ENCODE measurements around the gene VENTX.

DNA sequence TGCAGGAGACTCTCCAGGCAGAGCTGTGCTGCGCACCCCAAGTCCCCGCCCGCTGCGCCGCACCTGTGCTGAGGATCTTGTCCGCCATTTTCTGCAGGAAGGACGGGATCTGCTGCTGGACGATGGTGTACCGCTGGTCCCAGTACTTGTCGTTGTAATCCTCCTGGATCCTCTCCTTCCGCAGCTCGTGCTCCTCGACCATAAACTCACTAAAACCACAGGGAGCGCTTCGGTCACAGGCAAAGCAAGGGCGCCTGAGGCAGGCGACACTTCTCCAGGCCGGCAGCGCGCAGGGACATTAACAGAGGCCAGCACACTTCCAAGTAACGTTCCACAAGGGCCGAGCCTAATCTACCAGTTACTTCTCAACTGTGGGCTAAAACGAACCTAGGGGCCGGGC lies 52.1 kb downstream of the VENTX start:
- TF ChIP-seq, protein P1, sequence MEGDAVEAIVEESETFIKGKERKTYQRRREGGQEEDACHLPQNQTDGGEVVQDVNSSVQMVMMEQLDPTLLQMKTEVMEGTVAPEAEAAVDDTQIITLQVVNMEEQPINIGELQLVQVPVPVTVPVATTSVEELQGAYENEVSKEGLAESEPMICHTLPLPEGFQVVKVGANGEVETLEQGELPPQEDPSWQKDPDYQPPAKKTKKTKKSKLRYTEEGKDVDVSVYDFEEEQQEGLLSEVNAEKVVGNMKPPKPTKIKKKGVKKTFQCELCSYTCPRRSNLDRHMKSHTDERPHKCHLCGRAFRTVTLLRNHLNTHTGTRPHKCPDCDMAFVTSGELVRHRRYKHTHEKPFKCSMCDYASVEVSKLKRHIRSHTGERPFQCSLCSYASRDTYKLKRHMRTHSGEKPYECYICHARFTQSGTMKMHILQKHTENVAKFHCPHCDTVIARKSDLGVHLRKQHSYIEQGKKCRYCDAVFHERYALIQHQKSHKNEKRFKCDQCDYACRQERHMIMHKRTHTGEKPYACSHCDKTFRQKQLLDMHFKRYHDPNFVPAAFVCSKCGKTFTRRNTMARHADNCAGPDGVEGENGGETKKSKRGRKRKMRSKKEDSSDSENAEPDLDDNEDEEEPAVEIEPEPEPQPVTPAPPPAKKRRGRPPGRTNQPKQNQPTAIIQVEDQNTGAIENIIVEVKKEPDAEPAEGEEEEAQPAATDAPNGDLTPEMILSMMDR (IDR thresholded peaks at IDR 0.05): no peak
- no peak for TF ChIP-seq POLR2A (IDR thresholded peaks at IDR 0.05)

Measured in sigmoid colon (tissue), 3 donors.